ENCODE data around the gene ZNF528.

ZNF528 gene

DNA sequence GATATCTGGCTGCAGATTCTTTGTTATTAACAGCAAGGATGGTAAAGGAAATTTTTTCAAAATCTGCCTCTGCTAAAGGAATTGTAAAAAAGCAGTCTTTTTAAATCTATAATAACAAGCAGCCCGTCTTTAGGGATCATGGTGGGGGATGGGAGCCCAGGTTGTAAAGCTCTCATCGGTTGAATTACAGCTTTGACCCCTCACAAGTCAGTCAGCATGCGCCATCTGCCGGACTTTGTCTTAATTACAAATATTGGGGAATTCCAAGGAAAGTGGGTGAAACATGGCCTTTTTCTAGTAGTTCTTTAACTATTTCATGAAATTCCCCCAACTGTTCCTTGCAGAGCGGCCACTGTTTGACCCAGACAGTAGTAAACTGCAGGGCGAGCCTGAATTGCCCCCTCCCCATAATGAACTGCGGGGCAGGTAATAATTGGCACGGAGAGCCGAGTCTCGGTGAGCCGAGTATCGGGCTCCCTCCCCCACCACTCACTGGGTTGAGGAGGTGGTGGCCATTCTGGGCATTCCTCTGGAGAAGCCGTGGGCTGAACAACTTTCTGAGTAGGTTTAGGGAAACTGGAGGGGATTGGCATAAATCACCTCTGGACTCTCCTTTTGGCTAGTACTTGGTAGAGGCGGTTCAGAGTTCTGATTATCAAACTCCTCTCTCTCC is 67.3 kb downstream of the ZNF528 start:
- TF ChIP-seq POLR2A (IDR thresholded peaks at IDR 0.05; ENCODE audit: low read depth, low read length): no peak
- no peak for FAIRE-seq
- DNase-seq (ENCODE audit: insufficient read length, low spot score): no peak

Data from H54 (cell line).